WTC11 (cell line): ENCODE results near the gene PTER. TPM values are rescaled to one million over a fixed set of nuclear protein-coding genes. Genes with fewer than 3 reads are reported as not detected.

Experiments used
- ATAC-seq: fragments of 200-7000 bp; cut with Tn5 transposase; 2 replicates; pipeline ENCODE4 v1.10.0; 2021; ENCODE audit warnings: mild to moderate bottlenecking, moderate library complexity
- CTCF ChIA-PET: fragments of 300-600 bp; sonication (Branson Sonifier 250); formaldehyde crosslinking; loops from one replicate; lab custom pipeline; 2021; ENCODE audit warnings: antibody characterized with exemption; lab: Charles Lee
- POLR2A ChIA-PET: fragments of 350-600 bp; sonication (Branson Sonifier 250); formaldehyde crosslinking; loops from one replicate; lab custom pipeline; 2021; ENCODE audit warnings: antibody characterized with exemption; lab: Charles Lee
- DNase-seq: peaks from one replicate; pipeline ENCODE4 v3.0.0; 2021; ENCODE audit warnings: low spot score
- H3K27ac Mint-ChIP-seq: 2 replicates; pipeline ENCODE4 v1.8.0; 2021; ENCODE audit warnings: mixed read lengths
- H3K27me3 Mint-ChIP-seq: 2 replicates; pipeline ENCODE4 v1.8.0; 2021; ENCODE audit warnings: low read depth, mild to moderate bottlenecking, moderate library complexity, mixed read lengths
- H3K36me3 Mint-ChIP-seq: 2 replicates; pipeline ENCODE4 v1.8.0; 2021; ENCODE audit warnings: mixed read lengths
- H3K4me1 Mint-ChIP-seq: 2 replicates; pipeline ENCODE4 v1.8.0; 2022; ENCODE audit warnings: mixed read lengths
- H3K4me3 Mint-ChIP-seq: 2 replicates; pipeline ENCODE4 v1.8.0; 2021; ENCODE audit warnings: mild to moderate bottlenecking, moderate library complexity, mixed read lengths
- H3K9me3 Mint-ChIP-seq: 2 replicates; pipeline ENCODE4 v1.8.0; 2021; ENCODE audit warnings: mixed read lengths
- AR ChIP-seq: fragments of 250-450 bp; sonication (Bioruptor Pico); IDR thresholded peaks from 2 replicates; pipeline ENCODE4 v1.9.0; 2021; ENCODE audit warnings: mild to moderate bottlenecking
- ATF2 ChIP-seq: sonication (generic); formaldehyde crosslinking; IDR thresholded peaks from 2 replicates; pipeline ENCODE4 v1.8.1; 2022; ENCODE audit warnings: low read depth, missing genetic modification reagents, borderline replicate concordance
- CREB1 ChIP-seq: sonication (generic); formaldehyde crosslinking; IDR thresholded peaks from 2 replicates; pipeline ENCODE4 v1.8.0; 2023; ENCODE audit warnings: mild to moderate bottlenecking, missing genetic modification reagents
- CTCF ChIP-seq: fragments of 200-600 bp; IDR thresholded peaks from 2 replicates; pipeline ENCODE4 v1.8.0; 2022; ENCODE audit warnings: antibody characterized with exemption
- TCF7 ChIP-seq: sonication (generic); formaldehyde crosslinking; IDR thresholded peaks from 2 replicates; pipeline ENCODE4 v1.8.0; 2022; ENCODE audit warnings: mild to moderate bottlenecking, low read depth, missing genetic modification reagents, moderate library complexity
- ZBTB21 ChIP-seq: sonication (generic); formaldehyde crosslinking; IDR thresholded peaks from 2 replicates; pipeline ENCODE4 v1.8.1; 2023; ENCODE audit warnings: mild to moderate bottlenecking, missing genetic modification reagents, borderline replicate concordance
- ZNF425 ChIP-seq: fragments of 250-450 bp; sonication (Bioruptor Pico); conservative IDR thresholded peaks from 2 replicates; pipeline ENCODE4 v1.9.0; 2021; ENCODE audit warnings: mild to moderate bottlenecking
- ZNF671 ChIP-seq: fragments of 250-450 bp; sonication (Bioruptor Pico); IDR thresholded peaks from 2 replicates; pipeline ENCODE4 v1.8.0; 2021; ENCODE audit warnings: mild to moderate bottlenecking
- total RNA-seq: library from RNA; stranded (reverse); gene quantifications from 3 replicates; pipeline ENCODE4 v1.2.3, GENCODE V29; 2021
- TF ChIP-seq, protein P1 (sequence below): sonication (generic); formaldehyde crosslinking; IDR thresholded peaks from 2 replicates; pipeline ENCODE4 v1.8.1; 2022; ENCODE audit warnings: mild to moderate bottlenecking, moderate library complexity, missing genetic modification reagents
- TF ChIP-seq, protein P2 (sequence below): sonication (generic); formaldehyde crosslinking; IDR thresholded peaks from 2 replicates; pipeline ENCODE4 v1.8.1; 2023; ENCODE audit warnings: mild to moderate bottlenecking, missing genetic modification reagents, moderate library complexity
- TF ChIP-seq, protein P3 (sequence below): sonication (generic); formaldehyde crosslinking; IDR thresholded peaks from 2 replicates; pipeline ENCODE4 v1.8.1; 2023; ENCODE audit warnings: mild to moderate bottlenecking, missing genetic modification reagents

PTER gene
- total RNA-seq, 1 experiment from 2014 or later, result 7.4 TPM

GRCh38 chr10:16510843-16511242, 74.0 kb downstream of the PTER start (continued):
- TF ChIP-seq AR (CRISPR knock-in tag) (no peak), TCF7 (CRISPR knock-in tag) (no peak), ZBTB21 (CRISPR knock-in tag) (no peak), ZNF425 (CRISPR knock-in tag) (no peak)
- TF ChIP-seq, protein P1, sequence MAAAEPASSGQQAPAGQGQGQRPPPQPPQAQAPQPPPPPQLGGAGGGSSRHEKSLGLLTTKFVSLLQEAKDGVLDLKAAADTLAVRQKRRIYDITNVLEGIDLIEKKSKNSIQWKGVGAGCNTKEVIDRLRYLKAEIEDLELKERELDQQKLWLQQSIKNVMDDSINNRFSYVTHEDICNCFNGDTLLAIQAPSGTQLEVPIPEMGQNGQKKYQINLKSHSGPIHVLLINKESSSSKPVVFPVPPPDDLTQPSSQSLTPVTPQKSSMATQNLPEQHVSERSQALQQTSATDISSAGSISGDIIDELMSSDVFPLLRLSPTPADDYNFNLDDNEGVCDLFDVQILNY, result no peak

- ChIA-PET CTCF (interaction anchor here (0.6 to 4.4 kb wide), 16 partner anchors 9 to 800 kb away, joined by 3 to 22 read pairs (median 4); partner anchors contain the start of gene PTER), POLR2A (interaction anchor here (1.3 kb wide), 1 partner anchor 82 kb away, joined by 9 read pairs; the partner anchor contains the start of gene PTER)
- peak overlapping the region; percentile 86 for H3K4me3 Mint-ChIP-seq
- TF ChIP-seq ZNF671 (CRISPR knock-in tag), result no peak
- no peak for TF ChIP-seq CREB1 (CRISPR knock-in tag)
- no peak for TF ChIP-seq CTCF
- TF ChIP-seq, protein P2, sequence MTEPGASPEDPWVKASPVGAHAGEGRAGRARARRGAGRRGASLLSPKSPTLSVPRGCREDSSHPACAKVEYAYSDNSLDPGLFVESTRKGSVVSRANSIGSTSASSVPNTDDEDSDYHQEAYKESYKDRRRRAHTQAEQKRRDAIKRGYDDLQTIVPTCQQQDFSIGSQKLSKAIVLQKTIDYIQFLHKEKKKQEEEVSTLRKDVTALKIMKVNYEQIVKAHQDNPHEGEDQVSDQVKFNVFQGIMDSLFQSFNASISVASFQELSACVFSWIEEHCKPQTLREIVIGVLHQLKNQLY (CRISPR knock-in tag), result no peak
- TF ChIP-seq, protein P3, sequence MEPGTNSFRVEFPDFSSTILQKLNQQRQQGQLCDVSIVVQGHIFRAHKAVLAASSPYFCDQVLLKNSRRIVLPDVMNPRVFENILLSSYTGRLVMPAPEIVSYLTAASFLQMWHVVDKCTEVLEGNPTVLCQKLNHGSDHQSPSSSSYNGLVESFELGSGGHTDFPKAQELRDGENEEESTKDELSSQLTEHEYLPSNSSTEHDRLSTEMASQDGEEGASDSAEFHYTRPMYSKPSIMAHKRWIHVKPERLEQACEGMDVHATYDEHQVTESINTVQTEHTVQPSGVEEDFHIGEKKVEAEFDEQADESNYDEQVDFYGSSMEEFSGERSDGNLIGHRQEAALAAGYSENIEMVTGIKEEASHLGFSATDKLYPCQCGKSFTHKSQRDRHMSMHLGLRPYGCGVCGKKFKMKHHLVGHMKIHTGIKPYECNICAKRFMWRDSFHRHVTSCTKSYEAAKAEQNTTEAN (CRISPR knock-in tag), result no peak
- no peak for TF ChIP-seq ATF2 (CRISPR knock-in tag)
- H3K27ac Mint-ChIP-seq, result no peak overlapping the region
- H3K36me3 Mint-ChIP-seq, result no peaks in the 10 kb centered on the region
- DNase-seq, result no peak
- peaks cover 25% of the 10 kb centered on the region for H3K4me1 Mint-ChIP-seq
- no peaks in the 10 kb centered on the region for H3K9me3 Mint-ChIP-seq
- no peak for ATAC-seq
- H3K27me3 Mint-ChIP-seq, result peaks cover 44% of the 10 kb centered on the region
Measured at GRCh38 chr10:16518822-16519221, 82.0 kb downstream of the PTER start.
